ENCODE measurements around the gene HIGD2B.

GRCh38 chr15:72698938-72699337, 13.0 kb upstream of the HIGD2B start:
- no peak for TF ChIP-seq CTCF (IDR thresholded peaks at IDR 0.05; ENCODE audit: low read depth, low read length)
- no peak for TF ChIP-seq EZH2phosphoT487 (IDR thresholded peaks at IDR 0.05; ENCODE audit: low read depth)
